ENCODE data around the gene PLPPR1. TPM values are rescaled to one million over a fixed set of nuclear protein-coding genes. Genes with fewer than 3 reads are reported as not detected.

The PLPPR1 gene
- total and polyA plus RNA-seq, 10 donors, result not detected

DNA sequence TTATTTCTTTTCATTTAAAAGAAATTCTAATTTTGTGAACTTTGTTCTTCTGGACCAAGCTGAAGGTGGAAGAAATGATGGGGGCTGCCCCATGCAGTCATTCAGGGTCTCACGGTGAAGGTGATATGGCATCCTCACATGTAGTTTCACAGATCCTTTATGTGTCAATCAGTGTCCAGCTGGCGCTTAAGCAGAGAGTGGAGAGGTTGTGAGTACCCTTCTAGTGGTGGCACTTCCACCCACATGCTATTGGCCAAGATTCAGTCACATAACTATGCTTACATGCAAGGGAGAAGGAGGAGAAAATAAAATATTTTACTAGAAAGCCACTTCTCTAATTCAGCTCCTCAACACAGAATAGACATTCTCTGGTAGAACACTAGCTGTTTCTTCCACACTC, 34.7 kb downstream of the PLPPR1 start:
- TF ChIP-seq, protein P1, sequence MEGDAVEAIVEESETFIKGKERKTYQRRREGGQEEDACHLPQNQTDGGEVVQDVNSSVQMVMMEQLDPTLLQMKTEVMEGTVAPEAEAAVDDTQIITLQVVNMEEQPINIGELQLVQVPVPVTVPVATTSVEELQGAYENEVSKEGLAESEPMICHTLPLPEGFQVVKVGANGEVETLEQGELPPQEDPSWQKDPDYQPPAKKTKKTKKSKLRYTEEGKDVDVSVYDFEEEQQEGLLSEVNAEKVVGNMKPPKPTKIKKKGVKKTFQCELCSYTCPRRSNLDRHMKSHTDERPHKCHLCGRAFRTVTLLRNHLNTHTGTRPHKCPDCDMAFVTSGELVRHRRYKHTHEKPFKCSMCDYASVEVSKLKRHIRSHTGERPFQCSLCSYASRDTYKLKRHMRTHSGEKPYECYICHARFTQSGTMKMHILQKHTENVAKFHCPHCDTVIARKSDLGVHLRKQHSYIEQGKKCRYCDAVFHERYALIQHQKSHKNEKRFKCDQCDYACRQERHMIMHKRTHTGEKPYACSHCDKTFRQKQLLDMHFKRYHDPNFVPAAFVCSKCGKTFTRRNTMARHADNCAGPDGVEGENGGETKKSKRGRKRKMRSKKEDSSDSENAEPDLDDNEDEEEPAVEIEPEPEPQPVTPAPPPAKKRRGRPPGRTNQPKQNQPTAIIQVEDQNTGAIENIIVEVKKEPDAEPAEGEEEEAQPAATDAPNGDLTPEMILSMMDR (IDR thresholded peaks at IDR 0.05 in 8 of 11, conservative IDR thresholded peaks at IDR 0.05 in 3 of 11), result no peak
- no peak for TF ChIP-seq POLR2AphosphoS5 (IDR thresholded peaks at IDR 0.05)
- TF ChIP-seq POLR2A (IDR thresholded peaks at IDR 0.05), result no peak
- no peaks in the 10 kb centered on the region for H3K27me3 ChIP-seq (replicated peaks in 1 of 7)
- DNase-seq, result no peak

DNA sequence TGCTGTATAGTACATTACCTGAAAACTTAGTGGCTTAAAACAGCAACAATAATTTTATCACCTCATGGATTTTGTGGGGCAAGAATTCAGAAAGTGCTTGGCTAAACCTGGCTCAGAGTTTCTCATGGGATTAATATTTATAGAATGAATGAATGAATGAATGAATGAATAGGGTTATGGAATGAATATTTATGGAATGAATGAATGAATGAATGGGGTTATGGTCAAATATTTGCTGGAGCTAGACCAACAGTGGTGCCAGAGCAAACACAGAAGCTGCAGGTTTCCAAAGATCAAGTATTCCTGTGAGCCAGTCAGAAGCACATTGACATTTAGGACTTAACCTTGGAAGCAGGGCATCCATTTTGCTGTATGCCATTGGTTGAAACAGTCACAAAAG, 35.7 kb downstream of the PLPPR1 start:
- no peak for DNase-seq
- Histone ChIP-seq H3K27me3 (replicated peaks in 1 of 7) (no peaks in the 10 kb centered on the region), H3K36me3 (no peaks in the 10 kb centered on the region), H3K4me3 (no peak overlapping the region), H3K27ac (no peak overlapping the region), H3K9me3 (no peaks in the 10 kb centered on the region), H3K4me1 (no peaks in the 10 kb centered on the region)
- intact Hi-C loops (cut with DNase I; ENCODE audit: low total_unique reads), result no loop called here
- TF ChIP-seq, protein P1 (IDR thresholded peaks at IDR 0.05 in 8 of 11, conservative IDR thresholded peaks at IDR 0.05 in 3 of 11), result no peak
- TF ChIP-seq POLR2AphosphoS5 (IDR thresholded peaks at IDR 0.05), result no peak
- TF ChIP-seq POLR2A (IDR thresholded peaks at IDR 0.05), result no peak

More for the DNA sequence above, 34.7 kb downstream of the PLPPR1 start:
- Histone ChIP-seq H3K9me3 (no peaks in the 10 kb centered on the region), H3K4me3 (no peak overlapping the region), H3K27ac (no peak overlapping the region), H3K4me1 (no peaks in the 10 kb centered on the region), H3K36me3 (no peaks in the 10 kb centered on the region)
- intact Hi-C loops (cut with DNase I; ENCODE audit: low total_unique reads), result no loop called here
- WGBS, 5 donors, result 43 to 92% (median 67%) methylated on average over 2 of the region's 2 CpGs

DNA sequence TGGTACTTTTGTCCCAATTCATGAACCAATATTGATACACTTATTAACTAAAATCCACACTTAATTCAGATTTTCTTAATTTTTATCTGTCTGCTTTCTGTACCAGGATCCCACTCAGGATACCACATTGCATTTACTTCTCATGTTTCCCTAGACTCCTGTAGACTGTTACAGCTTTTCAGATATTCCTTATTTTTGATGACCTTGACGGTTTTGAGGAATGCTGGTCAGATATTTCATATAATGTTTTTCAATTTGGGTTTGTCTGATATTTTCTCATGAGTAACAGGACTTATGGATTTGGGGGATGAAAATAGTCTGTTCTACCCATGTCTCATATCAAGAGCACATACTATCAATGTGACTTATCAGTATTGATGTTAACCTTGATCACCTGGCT, 37.4 kb downstream of the PLPPR1 start:
- DNase-seq, result no peak
- TF ChIP-seq POLR2A (IDR thresholded peaks at IDR 0.05) (no peak), POLR2AphosphoS5 (IDR thresholded peaks at IDR 0.05) (no peak)
- TF ChIP-seq, protein P1 (IDR thresholded peaks at IDR 0.05 in 8 of 11, conservative IDR thresholded peaks at IDR 0.05 in 3 of 11), result no peak
- intact Hi-C loops (cut with DNase I; ENCODE audit: low total_unique reads), result no loop called here
- WGBS, 5 donors, result 41 to 89% (median 81%) methylated on average over 1 of the region's 1 CpG
- Histone ChIP-seq H3K27me3 (replicated peaks in 1 of 7) (no peaks in the 10 kb centered on the region), H3K4me1 (no peaks in the 10 kb centered on the region), H3K4me3 (no peak overlapping the region), H3K9me3 (no peaks in the 10 kb centered on the region), H3K36me3 (no peaks in the 10 kb centered on the region), H3K27ac (no peak overlapping the region)

DNA sequence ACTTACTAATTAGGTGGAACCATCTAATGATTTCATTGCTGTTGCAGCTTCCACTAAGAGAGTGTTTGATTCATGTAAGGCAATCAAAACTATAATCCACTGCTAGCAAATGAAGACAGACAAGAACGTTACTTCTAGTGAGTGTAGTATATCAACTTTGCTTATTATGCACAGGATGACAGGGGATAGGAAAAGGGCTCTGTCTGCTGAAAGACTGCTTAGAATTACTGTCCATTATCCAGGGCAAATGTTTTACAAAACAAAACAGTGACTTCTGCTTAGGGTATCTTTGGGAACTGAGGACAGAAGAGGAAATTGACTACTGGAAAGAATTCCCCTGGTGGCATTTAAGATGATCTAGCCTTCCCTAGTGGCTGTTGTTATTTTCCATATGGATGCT, 40.2 kb downstream of the PLPPR1 start:
- 59 to 77% (median 63%) methylated on average over 1 of the region's 1 CpG for WGBS, 5 donors
- Histone ChIP-seq H3K36me3 (no peaks in the 10 kb centered on the region), H3K4me3 (no peak overlapping the region), H3K27ac (no peak overlapping the region), H3K4me1 (no peaks in the 10 kb centered on the region), H3K9me3 (no peaks in the 10 kb centered on the region), H3K27me3 (replicated peaks in 1 of 7) (no peaks in the 10 kb centered on the region)
- TF ChIP-seq, protein P1 (IDR thresholded peaks at IDR 0.05 in 8 of 11, conservative IDR thresholded peaks at IDR 0.05 in 3 of 11), result no peak
- TF ChIP-seq POLR2AphosphoS5 (IDR thresholded peaks at IDR 0.05), result no peak
- no peak for TF ChIP-seq POLR2A (IDR thresholded peaks at IDR 0.05)
- intact Hi-C loops (cut with DNase I; ENCODE audit: low total_unique reads), result no loop called here
- no peak for DNase-seq
